Right hindlimb (tissue), 1 donor: Measurements from ENCODE around the gene EYS.
"Not testable (repeated sequence)": the region's sequence is repeated elsewhere in the genome, so short reads cannot be mapped to it uniquely, and the experiment has no call there.

ENCODE experiments used
- DNase-seq: peaks from one replicate; pipeline ENCODE4 v3.0.0-alpha.2; 2018

Gene EYS

DNA sequence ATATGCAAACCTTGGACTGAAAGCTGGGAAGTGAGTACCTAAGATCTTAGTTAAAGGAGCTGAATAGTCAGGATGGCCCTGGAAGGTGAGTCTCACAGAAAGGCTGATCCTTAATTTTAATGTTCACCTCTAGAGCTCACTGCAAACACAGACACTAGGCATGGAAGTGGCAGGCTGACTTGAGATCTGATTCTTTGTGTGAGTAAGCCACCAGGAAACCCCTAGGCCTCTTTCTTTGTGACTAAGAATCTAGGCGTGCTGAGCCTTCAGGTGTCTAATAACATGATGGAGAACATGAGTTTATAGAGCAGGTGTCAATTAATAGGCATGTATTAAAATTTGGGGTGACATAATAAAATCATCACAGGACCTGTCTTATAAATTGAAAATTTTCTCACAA, 642.2 kb downstream of the EYS start:
- no peak for DNase-seq

DNA sequence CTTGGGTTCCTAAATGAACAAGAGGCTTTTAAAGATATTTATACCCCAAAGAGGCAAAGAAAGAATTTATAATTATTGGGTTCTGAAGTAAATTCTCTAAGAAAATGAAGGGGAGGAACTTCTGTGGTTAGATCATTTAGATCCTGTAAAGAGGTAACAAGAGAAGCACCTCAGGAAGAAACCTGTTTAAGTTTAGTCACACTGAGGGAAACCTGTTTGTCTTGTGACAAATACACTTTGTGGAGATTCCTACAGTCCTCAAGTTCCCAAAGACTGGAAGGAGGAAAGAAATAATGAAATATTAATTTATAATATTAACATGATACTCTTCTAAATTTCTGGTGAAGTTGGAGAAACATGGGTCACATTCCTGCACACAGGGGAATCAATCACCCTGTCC, 647.5 kb downstream of the EYS start:
- DNase-seq, result no peak

DNA sequence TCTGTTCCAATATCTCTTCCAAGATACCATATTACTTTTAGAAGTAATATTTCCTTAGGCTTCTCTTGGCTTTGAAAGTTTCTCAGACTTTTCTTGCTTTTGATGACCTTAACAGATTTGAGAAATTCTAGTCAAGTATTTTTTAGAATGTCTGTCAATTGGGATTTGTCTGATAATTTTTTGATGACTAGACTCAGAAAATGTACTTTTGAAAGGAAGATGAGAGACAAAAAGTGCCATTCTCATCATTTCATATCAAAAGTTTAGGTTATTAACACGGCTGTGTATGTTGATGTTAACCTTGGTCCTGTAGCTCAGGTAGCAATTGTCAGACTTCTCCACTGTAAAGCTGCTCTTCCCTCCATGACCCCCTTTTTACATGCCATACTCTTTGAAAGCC, 651.5 kb downstream of the EYS start:
- DNase-seq, result no peak

DNA sequence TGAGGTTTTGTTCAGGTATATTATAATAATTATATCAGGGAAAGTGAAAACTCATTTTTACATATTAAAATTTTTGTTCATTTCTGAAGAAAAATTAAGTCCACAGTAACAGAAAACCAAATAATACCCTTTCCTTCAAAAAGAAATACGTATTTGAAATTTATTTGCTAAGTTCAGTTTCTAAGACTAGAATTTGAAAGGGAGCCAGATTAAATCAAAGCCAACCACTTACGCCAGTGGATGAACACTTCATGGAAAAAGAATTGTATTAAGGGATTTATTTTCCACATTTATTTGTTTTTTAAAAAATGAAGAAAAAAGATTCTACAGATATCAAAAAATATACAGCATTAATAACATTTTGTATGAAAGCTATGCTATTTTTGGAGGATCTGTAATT, 654.4 kb downstream of the EYS start:
- no peak for DNase-seq

DNA sequence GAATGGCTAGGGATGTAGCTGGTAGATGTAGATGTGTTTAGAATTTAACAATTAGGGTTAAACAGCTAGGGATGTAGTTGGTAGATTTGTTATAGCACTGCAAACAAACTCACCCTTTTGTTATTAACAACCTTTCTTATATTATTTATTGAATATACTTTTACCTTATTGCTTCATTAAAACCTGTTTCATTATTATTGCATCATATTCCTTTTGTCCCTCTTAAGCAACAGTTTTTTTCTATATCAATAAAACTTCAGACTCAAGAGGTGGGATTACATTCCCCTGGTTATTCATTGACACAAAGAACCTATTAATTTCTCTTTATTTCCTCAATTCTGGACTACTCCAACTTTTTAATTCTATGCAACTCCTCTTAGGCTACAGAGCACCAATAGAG, 661.2 kb downstream of the EYS start:
- no peak for DNase-seq

DNA sequence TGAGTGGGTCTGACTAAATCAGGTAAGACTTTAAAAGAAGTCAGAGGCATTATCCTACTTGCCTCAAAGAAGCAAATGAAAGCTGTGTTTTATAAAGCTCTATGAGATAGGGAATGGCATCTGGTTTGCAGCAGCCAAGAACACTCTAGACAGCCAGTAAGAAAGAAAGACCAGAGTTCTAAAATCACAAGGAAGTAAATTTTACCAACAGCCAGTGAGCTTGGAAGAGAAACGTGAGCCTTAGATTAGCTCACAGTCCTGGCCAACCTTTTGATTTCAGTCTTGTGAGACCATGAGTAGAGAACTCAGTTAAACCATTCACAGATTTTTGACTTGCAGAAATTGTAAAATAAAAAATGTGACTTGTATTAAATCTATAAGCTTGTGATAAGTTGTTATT, 693.0 kb downstream of the EYS start:
- no peak for DNase-seq

DNA sequence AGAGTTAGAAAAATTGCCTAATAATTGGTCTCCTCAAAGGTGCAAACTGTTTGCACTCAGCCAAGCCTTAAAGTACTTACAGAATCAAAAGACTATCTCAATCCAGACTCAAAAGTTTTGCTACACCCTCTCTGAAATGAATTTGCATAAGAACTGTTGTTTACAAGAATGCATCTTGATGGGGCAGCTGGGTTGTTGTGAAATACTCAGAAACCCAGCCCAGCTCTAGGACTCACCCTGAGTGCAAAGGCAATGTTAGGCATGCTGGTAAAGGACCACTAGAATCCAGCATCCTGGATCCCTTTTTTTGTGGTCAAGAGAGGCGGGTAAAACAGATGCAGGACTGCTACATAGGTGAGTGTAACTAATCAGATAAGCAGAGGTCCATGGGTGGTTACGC, 700.2 kb downstream of the EYS start:
- no peak for DNase-seq

GRCh38 chr6:65004283-65004682, 702.7 kb downstream of the EYS start:
- DNase-seq, result no peak

DNA sequence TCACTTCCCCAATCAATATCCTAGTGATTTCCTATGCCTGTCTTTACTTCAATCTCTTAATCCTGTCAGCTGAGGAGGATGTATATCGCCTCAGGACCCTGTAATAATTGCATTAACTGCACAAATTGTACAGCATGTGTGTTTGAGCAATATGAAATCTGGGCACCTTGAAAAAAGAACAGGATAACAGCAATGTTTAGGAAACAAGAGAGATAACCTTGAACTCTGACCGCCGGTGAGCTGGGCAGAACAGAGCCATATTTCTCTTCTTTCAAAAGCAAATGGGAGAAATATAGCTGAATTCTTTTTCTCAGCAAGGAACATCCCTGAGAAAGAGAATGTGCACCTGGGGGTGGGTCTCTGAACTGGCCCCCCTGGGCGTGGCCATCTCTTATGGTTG, 704.1 kb downstream of the EYS start:
- not testable (repeated sequence) for DNase-seq

DNA sequence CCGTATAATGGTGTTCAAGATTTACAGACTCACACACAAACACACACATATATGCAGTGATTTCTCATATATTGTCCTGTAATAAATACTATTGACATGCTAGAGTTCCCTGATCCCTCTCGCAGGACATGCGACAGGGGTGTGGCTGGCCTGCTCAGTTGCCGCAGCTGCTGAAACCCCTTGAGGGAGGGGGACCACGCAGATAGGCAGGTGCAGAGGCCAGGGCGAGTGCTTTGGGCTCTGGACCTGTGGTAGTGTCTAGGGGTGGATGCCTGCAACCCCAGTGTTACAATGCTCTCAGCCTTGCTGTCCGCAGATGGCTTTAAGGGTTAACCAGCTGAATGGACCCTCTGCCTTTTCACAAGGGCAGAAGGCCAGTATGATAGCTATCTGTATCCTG, 706.2 kb downstream of the EYS start:
- no peak for DNase-seq

- DNase-seq, result no peak
Observed at GRCh38 chr6:64998204-64998603, 708.8 kb downstream of the EYS start.

GRCh38 chr6:64996301-64996700, 710.7 kb downstream of the EYS start:
- DNase-seq, result no peak

GRCh38 chr6:64990652-64991304, 716.2 kb downstream of the EYS start:
- no peak for DNase-seq

DNA sequence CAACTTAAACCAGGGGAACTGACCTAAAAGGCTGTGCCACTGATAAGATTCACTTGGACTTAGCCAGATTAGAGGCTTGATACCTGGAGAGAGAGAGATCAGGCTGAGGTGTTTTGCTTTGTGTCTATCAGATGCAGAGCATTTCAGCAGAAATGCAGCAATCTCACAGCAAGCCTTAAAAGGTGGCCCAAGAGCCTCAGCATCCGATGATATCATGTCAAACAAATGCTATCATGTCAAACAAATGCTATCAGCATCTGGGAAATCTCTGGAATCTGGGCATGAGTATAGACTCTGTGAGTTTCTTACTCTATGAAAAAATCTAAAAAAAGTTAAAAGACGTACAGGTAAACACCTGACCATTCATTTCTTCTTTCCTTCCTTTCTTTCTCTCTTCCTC, 718.9 kb downstream of the EYS start:
- no peak for DNase-seq

DNA sequence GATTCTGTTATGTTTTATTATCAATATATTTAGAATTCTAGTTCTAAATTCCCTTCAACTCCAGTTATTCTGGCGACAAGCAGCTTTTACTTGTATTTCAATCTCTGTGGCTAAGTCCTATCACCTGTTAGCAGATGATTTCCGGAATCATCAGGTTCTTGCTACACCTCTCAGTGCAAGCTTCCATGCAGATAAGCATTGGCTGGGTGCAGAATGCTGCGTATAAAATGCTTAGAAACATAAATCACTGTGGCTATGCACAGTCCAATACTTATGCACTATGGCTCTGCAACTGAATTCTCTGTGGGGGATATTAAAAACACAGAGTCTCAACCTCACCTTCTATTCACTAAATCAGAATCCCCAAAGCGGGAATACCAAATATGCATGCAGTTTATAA, 720.0 kb downstream of the EYS start:
- no peak for DNase-seq

DNA sequence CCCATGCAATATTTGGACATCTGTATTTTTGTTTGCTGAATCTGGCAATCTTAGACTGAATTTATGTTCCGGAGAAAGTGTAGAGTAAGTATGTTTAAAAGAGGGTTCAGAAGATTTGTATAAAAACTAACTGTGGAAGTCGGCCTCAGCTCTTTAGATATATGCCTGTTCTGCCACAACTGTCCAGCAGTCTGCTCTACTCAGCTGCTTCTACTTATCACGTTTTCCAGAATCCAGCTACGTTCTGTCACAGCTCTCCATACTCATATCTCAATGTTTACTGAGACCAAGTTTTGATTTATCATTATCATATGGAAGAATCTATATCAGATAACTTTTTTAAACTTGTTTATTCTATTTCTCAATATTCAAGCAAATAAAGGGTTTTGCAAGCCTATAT, 721.3 kb downstream of the EYS start:
- DNase-seq, result no peak

GRCh38 chr6:64984948-64985347, 722.1 kb downstream of the EYS start:
- DNase-seq, result no peak

- DNase-seq, result no peak
Observed at GRCh38 chr6:64983089-64983488, 723.9 kb downstream of the EYS start.

DNA sequence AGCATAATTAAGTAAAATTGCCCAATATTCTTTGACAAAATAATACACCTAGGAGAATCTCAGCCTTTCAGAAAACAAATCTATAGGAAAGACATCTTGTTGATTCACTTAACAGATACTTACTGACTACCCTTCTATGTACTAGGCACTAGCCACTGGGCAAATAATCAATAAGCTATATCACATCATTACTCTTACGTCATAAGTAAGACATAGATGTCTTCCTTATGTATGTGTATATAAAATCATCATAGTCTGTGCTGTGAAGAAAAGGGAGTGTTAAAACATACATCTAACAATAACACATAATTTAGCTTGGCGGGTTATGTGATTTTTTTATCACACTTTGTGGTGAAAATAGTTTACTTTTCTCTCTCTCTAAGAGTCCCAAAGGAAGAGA, 733.9 kb downstream of the EYS start:
- DNase-seq, result no peak

DNA sequence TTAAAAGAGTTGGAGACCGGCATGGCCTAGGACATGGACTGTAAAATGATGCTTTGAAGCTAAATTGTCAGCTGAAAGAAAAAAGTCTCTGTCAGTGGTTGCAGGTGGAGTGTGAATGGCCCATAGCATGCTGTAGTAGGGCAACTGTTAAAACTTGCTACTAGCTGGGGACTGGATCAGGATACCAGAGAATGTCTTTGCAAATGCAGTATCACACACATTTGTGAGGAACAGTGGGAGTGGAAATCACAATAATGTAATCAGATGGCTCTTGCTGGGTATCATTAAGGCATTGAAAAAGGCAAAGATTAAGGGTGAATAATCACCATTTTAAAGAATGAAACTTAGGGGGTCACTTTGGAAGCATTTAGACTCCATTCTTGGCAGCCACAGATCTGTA, 737.9 kb downstream of the EYS start:
- no peak for DNase-seq

GRCh38 chr6:64955435-64955848, 751.6 kb downstream of the EYS start:
- no peak for DNase-seq

DNA sequence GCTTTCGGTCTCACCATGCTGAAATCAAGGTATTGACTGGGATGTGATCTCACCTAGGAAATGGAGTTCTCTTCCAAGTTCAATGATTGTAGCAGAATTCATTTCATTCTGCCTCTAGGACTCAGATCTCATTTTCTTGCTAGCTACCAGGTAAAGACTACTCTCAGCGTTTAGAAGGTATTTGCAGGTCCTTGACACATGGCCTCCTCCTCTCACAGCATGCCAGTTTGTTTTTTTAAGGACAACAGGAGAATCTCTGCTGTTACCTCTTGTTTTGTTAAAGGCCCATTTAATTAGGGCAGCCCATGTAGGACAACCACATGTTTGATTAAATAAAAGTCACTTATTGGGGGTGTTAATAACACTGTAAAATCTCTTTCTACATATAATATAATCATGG, 757.8 kb downstream of the EYS start:
- DNase-seq, result no peak

DNA sequence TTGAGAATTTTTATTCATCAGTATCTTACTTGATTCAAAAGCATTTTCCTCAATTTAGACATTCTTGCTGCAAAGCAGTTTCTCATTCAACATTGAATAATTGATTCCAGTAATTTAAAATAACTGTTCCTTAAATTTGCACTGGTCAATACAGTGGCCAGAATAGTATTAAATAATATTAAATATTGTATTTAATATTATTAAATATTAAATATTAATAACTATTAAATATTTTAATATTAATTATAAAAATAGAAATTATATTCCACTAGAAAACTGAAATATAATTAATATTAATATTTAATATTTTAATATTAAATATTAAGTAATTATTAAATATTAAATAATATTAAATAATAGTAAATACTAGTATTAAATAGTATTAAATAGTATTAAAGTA, 758.8 kb downstream of the EYS start:
- no peak for DNase-seq

- DNase-seq, result no peak
Observed at GRCh38 chr6:64945450-64945849, 761.6 kb downstream of the EYS start.

DNA sequence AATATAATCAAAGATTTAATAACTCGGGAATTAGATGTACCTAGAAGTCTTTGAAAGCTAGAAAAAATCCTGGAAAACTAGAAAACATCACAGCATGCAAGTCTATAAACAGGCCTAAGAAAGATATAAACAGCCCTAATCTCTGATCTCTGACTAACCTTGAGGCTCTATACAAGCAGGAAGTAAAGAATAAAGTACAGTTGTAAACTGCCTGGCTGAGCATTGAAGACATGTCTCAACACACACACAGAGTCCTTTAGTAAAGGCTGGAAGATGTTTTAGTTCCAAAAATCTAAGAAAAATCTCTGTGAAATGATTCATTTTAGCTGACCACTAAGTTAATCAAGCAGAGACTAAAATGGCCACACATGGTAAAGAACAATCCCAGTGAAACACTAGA, 774.5 kb downstream of the EYS start:
- no peak for DNase-seq

DNA sequence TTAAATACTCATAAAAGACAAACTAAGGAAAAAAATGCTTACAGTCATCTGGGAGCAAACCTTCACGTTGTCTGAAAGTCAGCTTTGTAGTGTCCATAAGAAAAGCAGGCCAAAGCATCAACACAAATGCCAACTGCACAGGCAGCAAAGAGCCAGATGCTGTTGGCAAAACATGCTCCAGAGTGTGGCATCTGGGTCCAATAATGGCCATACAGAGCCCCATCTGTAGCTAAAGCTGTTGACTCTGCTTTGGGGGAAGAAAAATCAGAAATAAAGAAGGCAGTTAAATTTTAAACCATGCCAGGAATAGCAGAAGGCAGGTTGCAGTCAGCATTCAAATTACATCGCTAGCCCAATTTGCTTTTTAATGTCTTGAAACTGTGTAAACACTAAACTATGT, 776.3 kb downstream of the EYS start:
- DNase-seq, result no peak
